Rectal smooth muscle tissue (tissue), 1 donor: ENCODE results near the gene PKIB.

Experiments
- H3K27ac ChIP-seq: one replicate; pipeline ENCODE4 v1.7.0; 2013; ENCODE audit warnings: low read depth, low read length, inconsistent platforms
- H3K27me3 ChIP-seq: one replicate; pipeline ENCODE4 v1.7.0; 2013; ENCODE audit warnings: low read length; ENCODE audit not compliant: control insufficient read depth, insufficient read depth
- H3K36me3 ChIP-seq: one replicate; pipeline ENCODE4 v1.7.0; 2013; ENCODE audit warnings: low read length; ENCODE audit not compliant: control insufficient read depth, insufficient read depth
- H3K4me1 ChIP-seq: one replicate; pipeline ENCODE4 v1.7.0; 2013; ENCODE audit warnings: low read length; ENCODE audit not compliant: control insufficient read depth, insufficient read depth
- H3K4me3 ChIP-seq: one replicate; pipeline ENCODE4 v1.7.0; 2013; ENCODE audit warnings: low read length
- H3K9ac ChIP-seq: one replicate; pipeline ENCODE4 v1.7.0; 2013; ENCODE audit warnings: low read length

The PKIB gene

GRCh38 chr6:122609881-122610689, at the start of gene PKIB:
Gene PKIB (plus strand): TSS chr6:122610405. CDS start chr6:122717795, 107,390 bp downstream.
- H3K36me3 ChIP-seq: no peaks in the 10 kb centered on the region
- peak within 1 kb of the TSS; percentile 91 for H3K4me3 ChIP-seq
- H3K27ac ChIP-seq: no peak within 1 kb of the TSS
- peaks cover 4% of the 10 kb centered on the region for H3K27me3 ChIP-seq
- peaks cover 6% of the 10 kb centered on the region for H3K4me1 ChIP-seq
- peak within 1 kb of the TSS; percentile 16 for H3K9ac ChIP-seq

GRCh38 chr6:122563364-122564052, 46.7 kb upstream of the PKIB start:
- Histone ChIP-seq H3K4me3 (no peak overlapping the region), H3K36me3 (no peaks in the 10 kb centered on the region), H3K27me3 (no peaks in the 10 kb centered on the region), H3K27ac (no peak overlapping the region), H3K4me1 (no peaks in the 10 kb centered on the region), H3K9ac (no peak overlapping the region)

DNA sequence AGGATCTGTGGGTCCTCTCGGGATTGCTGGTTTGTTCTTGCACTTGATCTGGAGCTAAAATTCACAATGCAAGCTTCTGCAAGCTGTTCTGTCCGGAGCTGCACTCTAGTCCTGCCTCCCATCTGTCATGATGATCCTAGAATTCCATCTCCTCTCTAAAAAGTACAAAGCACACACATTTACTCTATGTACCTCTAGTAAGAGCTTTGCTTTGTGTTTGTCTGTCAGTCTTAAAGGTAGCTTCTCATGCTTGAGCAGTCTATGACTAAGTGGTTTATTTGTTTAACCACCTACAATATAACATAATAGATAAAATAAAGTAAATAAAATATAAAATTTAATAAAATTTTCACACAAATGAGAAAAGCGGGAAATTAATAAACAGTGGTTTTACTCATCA, 46.0 kb upstream of the PKIB start:
- Histone ChIP-seq H3K4me3 (no peak overlapping the region), H3K9ac (no peak overlapping the region), H3K27me3 (no peaks in the 10 kb centered on the region), H3K36me3 (no peaks in the 10 kb centered on the region), H3K27ac (no peak overlapping the region), H3K4me1 (no peaks in the 10 kb centered on the region)

GRCh38 chr6:122565708-122566107, 44.5 kb upstream of the PKIB start:
- Histone ChIP-seq H3K4me3 (no peak overlapping the region), H3K9ac (no peak overlapping the region), H3K36me3 (no peaks in the 10 kb centered on the region), H3K4me1 (no peaks in the 10 kb centered on the region), H3K27me3 (no peaks in the 10 kb centered on the region), H3K27ac (no peak overlapping the region)

DNA sequence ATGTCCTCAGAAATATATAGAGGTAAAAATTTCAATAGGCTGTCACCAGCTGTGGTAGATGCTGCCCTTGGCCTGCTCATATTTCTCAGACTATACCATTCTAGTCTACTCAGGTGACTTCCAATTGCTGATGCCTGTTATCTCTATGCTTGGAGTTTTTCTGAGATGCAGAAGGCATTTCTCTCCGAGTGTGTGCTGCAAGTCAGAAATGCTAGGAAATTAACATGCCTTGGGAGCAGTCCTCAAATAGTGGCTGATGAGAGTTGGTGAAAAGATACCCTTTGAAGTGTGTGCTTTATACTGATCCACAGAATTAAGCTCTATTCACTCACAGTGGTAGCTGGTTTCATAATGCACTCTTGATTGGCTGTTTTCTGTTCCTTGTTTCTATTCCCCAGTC, 43.2 kb upstream of the PKIB start:
- H3K4me3 ChIP-seq: no peak overlapping the region
- H3K9ac ChIP-seq: no peak overlapping the region
- H3K27me3 ChIP-seq: no peaks in the 10 kb centered on the region
- H3K4me1 ChIP-seq: no peaks in the 10 kb centered on the region
- no peaks in the 10 kb centered on the region for H3K36me3 ChIP-seq
- no peak overlapping the region for H3K27ac ChIP-seq

DNA sequence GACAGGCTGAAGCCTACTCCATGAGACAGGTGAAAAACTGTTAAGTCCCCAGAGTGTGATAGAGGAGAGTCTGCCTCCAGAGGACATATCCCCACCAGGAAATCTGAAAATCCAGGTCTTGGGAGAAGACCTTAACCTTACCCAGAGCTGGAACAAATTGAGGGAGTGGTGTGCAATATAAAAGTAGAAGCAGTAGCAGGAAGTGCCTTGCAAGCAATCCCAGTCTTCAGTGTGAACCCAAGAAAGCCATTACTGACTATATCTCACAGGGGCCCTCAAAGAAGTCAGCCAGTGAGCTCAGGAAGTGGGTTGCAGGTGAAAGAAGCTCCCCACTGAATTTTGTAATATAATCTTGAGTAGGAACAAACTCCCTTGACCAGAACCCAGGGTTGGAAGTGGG, 41.9 kb upstream of the PKIB start:
- H3K4me1 ChIP-seq: no peaks in the 10 kb centered on the region
- H3K4me3 ChIP-seq: no peak overlapping the region
- H3K9ac ChIP-seq: no peak overlapping the region
- H3K27ac ChIP-seq: no peak overlapping the region
- H3K36me3 ChIP-seq: no peaks in the 10 kb centered on the region
- no peaks in the 10 kb centered on the region for H3K27me3 ChIP-seq

- H3K27ac ChIP-seq: no peak overlapping the region
- H3K4me1 ChIP-seq: no peaks in the 10 kb centered on the region
- H3K36me3 ChIP-seq: no peaks in the 10 kb centered on the region
- no peaks in the 10 kb centered on the region for H3K27me3 ChIP-seq
- H3K4me3 ChIP-seq: no peak overlapping the region
- no peak overlapping the region for H3K9ac ChIP-seq
These were observed 41.4 kb upstream of the PKIB start for GRCh38 chr6:122568797-122569221.

DNA sequence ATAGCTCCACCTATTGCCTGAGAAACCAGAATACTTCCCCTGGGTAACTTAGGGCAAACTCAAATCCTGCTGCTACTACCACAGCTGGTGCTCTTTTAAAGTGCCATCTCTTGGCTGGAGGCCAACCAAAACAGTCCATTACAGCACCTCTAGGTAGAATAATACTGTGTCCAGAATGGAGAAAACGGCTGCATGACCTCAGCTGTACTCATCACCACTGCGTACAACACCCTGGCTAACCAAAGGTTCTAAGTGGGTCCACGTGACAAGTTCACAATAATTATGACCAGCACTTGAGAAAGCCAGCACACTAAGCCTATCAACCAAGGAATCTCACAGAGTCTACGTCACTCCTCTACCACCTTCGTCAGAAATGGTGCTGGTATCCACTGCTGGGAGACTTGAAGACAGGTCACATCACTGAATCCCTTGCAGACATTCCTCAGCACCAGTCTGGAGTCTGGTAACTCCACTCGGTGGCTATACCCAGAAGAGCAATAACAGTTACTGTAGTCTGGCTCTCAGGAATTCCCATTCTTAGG, 40.9 kb upstream of the PKIB start:
- Histone ChIP-seq H3K27me3 (no peaks in the 10 kb centered on the region), H3K36me3 (no peaks in the 10 kb centered on the region), H3K9ac (no peak overlapping the region), H3K4me1 (no peaks in the 10 kb centered on the region), H3K27ac (no peak overlapping the region), H3K4me3 (no peak overlapping the region)

GRCh38 chr6:122571888-122572287, 38.3 kb upstream of the PKIB start:
- no peak overlapping the region for H3K9ac ChIP-seq
- no peak overlapping the region for H3K4me3 ChIP-seq
- no peak overlapping the region for H3K27ac ChIP-seq
- H3K4me1 ChIP-seq: no peaks in the 10 kb centered on the region
- no peaks in the 10 kb centered on the region for H3K36me3 ChIP-seq
- no peaks in the 10 kb centered on the region for H3K27me3 ChIP-seq

DNA sequence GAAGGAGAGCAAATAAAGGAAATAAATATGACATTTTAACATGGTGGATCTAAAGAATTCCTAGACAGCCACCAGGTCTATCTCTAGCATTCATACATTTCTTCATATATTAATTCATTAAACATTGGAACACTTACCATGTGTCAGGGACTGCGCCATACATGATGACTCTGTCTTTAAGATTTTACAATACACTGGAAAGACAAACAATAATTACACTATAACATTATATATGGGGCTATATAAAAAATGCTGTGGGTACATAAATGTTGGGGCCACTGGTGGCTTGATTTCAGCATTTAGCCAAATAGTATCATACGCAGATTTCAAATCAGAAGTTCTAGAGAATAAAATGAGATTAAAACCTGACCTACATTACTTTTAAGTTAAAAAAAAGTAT, 33.3 kb upstream of the PKIB start:
- H3K27ac ChIP-seq: no peak overlapping the region
- no peak overlapping the region for H3K4me3 ChIP-seq

DNA sequence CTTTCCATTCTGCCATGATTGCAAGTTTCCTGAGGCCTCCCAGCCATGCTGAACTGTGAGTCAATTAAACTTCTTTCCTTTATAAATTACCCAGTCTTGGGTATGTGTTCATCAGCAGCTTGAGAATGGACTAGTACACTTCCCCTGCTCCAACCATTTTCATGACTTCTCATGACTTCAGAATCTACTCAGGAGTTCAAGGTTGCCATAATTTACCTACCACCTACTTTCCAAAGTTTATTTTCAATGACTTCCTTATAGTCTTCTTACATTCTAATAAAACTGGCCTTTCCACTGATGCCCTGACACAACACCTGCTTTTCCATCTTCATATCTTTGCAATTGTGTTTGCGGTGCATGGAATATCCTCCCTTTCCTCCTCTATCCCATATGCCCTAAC, 31.2 kb upstream of the PKIB start:
- H3K4me1 ChIP-seq: no peaks in the 10 kb centered on the region
- no peak overlapping the region for H3K9ac ChIP-seq
- no peaks in the 10 kb centered on the region for H3K27me3 ChIP-seq
- H3K36me3 ChIP-seq: no peaks in the 10 kb centered on the region
- no peak overlapping the region for H3K4me3 ChIP-seq
- H3K27ac ChIP-seq: no peak overlapping the region

More for the DNA sequence above, 33.3 kb upstream of the PKIB start:
- Histone ChIP-seq H3K36me3 (no peaks in the 10 kb centered on the region), H3K9ac (no peak overlapping the region), H3K4me1 (no peaks in the 10 kb centered on the region), H3K27me3 (no peaks in the 10 kb centered on the region)

- Histone ChIP-seq H3K27ac (no peak overlapping the region), H3K9ac (no peak overlapping the region), H3K4me3 (no peak overlapping the region), H3K27me3 (no peaks in the 10 kb centered on the region), H3K36me3 (no peaks in the 10 kb centered on the region), H3K4me1 (no peaks in the 10 kb centered on the region)
These were observed 29.5 kb upstream of the PKIB start for GRCh38 chr6:122580737-122581136.
